CD14-positive monocyte (primary cell): Measurements from ENCODE around the gene ASAP3. TPM values are rescaled to one million over a fixed set of nuclear protein-coding genes. Genes with fewer than 3 reads are reported as not detected.
A peak's percentile ranks its signal among the peaks of the same experiment; 100 is the strongest.

Source experiments
- DNase-seq, 3 donors: peaks; one replicate each; pipeline ENCODE4 v3.0.0-alpha.2; 2011 to 2022
- H2AFZ ChIP-seq: 2 replicates; pipeline ENCODE4 v1.6.0; 2012; ENCODE audit warnings: mild to moderate bottlenecking, low read depth, low read length, inconsistent platforms; ENCODE audit not compliant: insufficient read depth, poor library complexity, severe bottlenecking
- H3K27ac ChIP-seq, 2 donors: 1 replicate in 1 of 2; 2 replicates in 1 of 2; pipeline ENCODE4 v1.5.1; 2012 to 2013; ENCODE audit warnings: low read length in 2 of 2, control low read depth in 1 of 2, inconsistent platforms in 1 of 2, low read depth in 1 of 2, mild to moderate bottlenecking in 1 of 2
- H3K27me3 ChIP-seq, 2 donors: one replicate each; pipeline versions ENCODE4 v1.6.0 to v1.6.1; 2011 to 2013; ENCODE audit warnings: low read length in 2 of 2; ENCODE audit not compliant: control insufficient read depth in 2 of 2, insufficient read depth in 2 of 2
- H3K36me3 ChIP-seq, 2 donors: replicated peaks in 1 of 2; 1 replicate in 1 of 2; 2 replicates in 1 of 2; pipeline versions ENCODE4 v1.5.1 to v1.6.1; 2012 to 2013; ENCODE audit warnings: low read length in 2 of 2, control low read depth in 1 of 2, inconsistent platforms in 1 of 2, mild to moderate bottlenecking in 1 of 2; ENCODE audit not compliant: insufficient read depth in 2 of 2, control insufficient read depth in 1 of 2
- H3K4me1 ChIP-seq, 2 donors: 1 replicate in 1 of 2; 2 replicates in 1 of 2; pipeline versions ENCODE4 v1.5.1 to v1.6.1; 2012 to 2013; ENCODE audit warnings: low read length in 2 of 2, control low read depth in 1 of 2, inconsistent platforms in 1 of 2, mild to moderate bottlenecking in 1 of 2, moderate library complexity in 1 of 2; ENCODE audit not compliant: insufficient read depth in 2 of 2, control insufficient read depth in 1 of 2
- H3K4me2 ChIP-seq: replicated peaks from 2 replicates; pipeline ENCODE3; 2012; ENCODE audit warnings: low read length, moderate library complexity, mild to moderate bottlenecking; ENCODE audit not compliant: poor library complexity, severe bottlenecking; ENCODE audit errors: extremely low read depth
- H3K4me3 ChIP-seq, 3 experiments: fragments of 200-600 bp in 1 of 3; sonication (generic) in 1 of 3; replicated peaks in 1 of 3; 1 replicate in 2 of 3; 2 replicates in 1 of 3; pipeline ENCODE4 v1.5.1; 2011 to 2013; ENCODE audit warnings: low read length in 3 of 3, mild to moderate bottlenecking in 3 of 3, control low read depth in 2 of 3, low read depth in 2 of 3, inconsistent platforms in 1 of 3, moderate library complexity in 1 of 3
- H3K79me2 ChIP-seq: 2 replicates; pipeline ENCODE4 v1.6.0; 2012; ENCODE audit warnings: mild to moderate bottlenecking, control low read depth, inconsistent platforms, low read length, moderate library complexity; ENCODE audit not compliant: insufficient read depth
- H3K9ac ChIP-seq: 2 replicates; pipeline ENCODE4 v1.6.0; 2017; ENCODE audit warnings: low read length, mild to moderate bottlenecking; ENCODE audit not compliant: insufficient read depth, poor library complexity, severe bottlenecking
- H3K9me3 ChIP-seq, 2 donors: replicated peaks in 1 of 2; 1 replicate in 1 of 2; 2 replicates in 1 of 2; pipeline versions ENCODE4 v1.5.1 to v1.6.1; 2012 to 2013; ENCODE audit warnings: low read length in 2 of 2, control low read depth in 1 of 2; ENCODE audit not compliant: control insufficient read depth in 1 of 2, insufficient read depth in 1 of 2
- H4K20me1 ChIP-seq: 2 replicates; pipeline ENCODE4 v1.6.0; 2012; ENCODE audit warnings: mild to moderate bottlenecking, low read length, control low read depth, moderate library complexity; ENCODE audit not compliant: insufficient read depth
- H3K27ac Mint-ChIP-seq, 7 donors: one replicate each; pipeline ENCODE4 v1.8.0; 2020; ENCODE audit warnings: mild to moderate bottlenecking in 7 of 7, mixed read lengths in 7 of 7, moderate library complexity in 6 of 7, inconsistent platforms in 2 of 7
- H3K27me3 Mint-ChIP-seq, 3 donors: one replicate each; pipeline ENCODE4 v1.8.0; 2021 to 2022; ENCODE audit warnings: low read depth in 3 of 3, mild to moderate bottlenecking in 3 of 3, mixed read lengths in 3 of 3, moderate library complexity in 3 of 3, inconsistent platforms in 1 of 3
- H3K36me3 Mint-ChIP-seq, 2 donors: one replicate each; pipeline ENCODE4 v1.8.0; 2020; ENCODE audit warnings: mixed read lengths in 2 of 2, inconsistent platforms in 1 of 2, mild to moderate bottlenecking in 1 of 2
- H3K4me1 Mint-ChIP-seq: one replicate; pipeline ENCODE4 v1.8.0; 2020; ENCODE audit warnings: mild to moderate bottlenecking, mixed read lengths
- H3K4me3 Mint-ChIP-seq, 2 donors: one replicate each; pipeline ENCODE4 v1.8.0; 2020; ENCODE audit warnings: mild to moderate bottlenecking in 2 of 2, mixed read lengths in 2 of 2, moderate library complexity in 1 of 2
- H3K9me3 Mint-ChIP-seq, 7 donors: one replicate each; pipeline ENCODE4 v1.8.0; 2020 to 2022; ENCODE audit warnings: mixed read lengths in 7 of 7, mild to moderate bottlenecking in 6 of 7, moderate library complexity in 6 of 7, inconsistent platforms in 2 of 7
- CTCF ChIP-seq: fragments of 200-600 bp; IDR thresholded peaks from one replicate; pipeline ENCODE4 v1.8.0; 2022; ENCODE audit warnings: antibody characterized with exemption, mild to moderate bottlenecking
- WGBS: methylation state at CpG from one replicate; pipeline ENCODE4 v1.1.5; 2013; ENCODE audit warnings: missing lambda C conversion rate; ENCODE audit not compliant: insufficient coverage; 5-methylcytosine and 5-hydroxymethylcytosine counted together
- intact Hi-C, 2 donors: fragments of 100-400 bp; cut with micrococcal nuclease; formaldehyde crosslinking; loops; one replicate each; pipeline versions ENCODE4 v1.15.0 to v1.15.1; 2023
- polyA plus RNA-seq, 3 donors: library from polyadenylated mRNA; depleted of rRNA in 1 of 3; unstranded in 2 of 3; stranded (reverse) in 1 of 3; fragments of 300-500 nt in 2 of 3; fragments of >200 nt in 1 of 3; fragmentation: Illumina TruSeq in 2 of 3; gene quantifications; 1 replicate in 2 of 3; 2 replicates in 1 of 3; pipeline ENCODE4 v1.2.3, GENCODE V29; 2012 to 2021

Gene ASAP3
- polyA plus RNA-seq, 3 donors, result 0.27 to 1.1 TPM; not detected in 1

DNA sequence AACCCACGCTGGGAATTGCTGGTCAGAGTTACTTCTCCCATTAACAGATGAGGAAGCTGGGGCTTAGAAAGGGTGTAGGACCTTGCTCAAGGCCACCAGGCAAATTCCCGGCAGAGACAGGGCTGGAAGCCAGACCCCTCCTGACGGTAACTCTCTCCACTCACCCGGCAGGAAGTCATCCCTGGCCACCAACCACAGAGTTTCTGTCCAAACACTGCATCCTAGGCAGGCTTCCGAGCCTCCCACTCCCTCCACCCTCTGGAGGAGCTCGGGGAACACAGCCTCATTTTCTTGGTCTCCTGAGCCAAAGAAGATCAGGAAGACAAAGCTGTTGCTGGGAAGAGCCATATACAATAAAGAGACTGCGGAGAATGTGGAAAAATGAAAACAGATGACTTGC is 89.3 kb downstream of the ASAP3 start:
- intact Hi-C loops, result no loop called here
- no peak for TF ChIP-seq CTCF
- no peak overlapping the region for H2AFZ ChIP-seq
- H3K9me3 ChIP-seq, result no peaks in the 10 kb centered on the region
- H3K79me2 ChIP-seq, result no peaks in the 10 kb centered on the region
- no peak overlapping the region for H3K4me3 ChIP-seq
- DNase-seq, result no peak
- H3K27ac ChIP-seq, result no peak overlapping the region
- H3K4me2 ChIP-seq, result no peak overlapping the region
- Mint-ChIP-seq H3K4me1 (peaks cover 3% of the 10 kb centered on the region), H3K36me3 (no peaks in the 10 kb centered on the region), H3K27me3 (peaks cover 0 to 9% (median 3%) of the 10 kb centered on the region in 3 donors), H3K4me3 (no peak overlapping the region), H3K9me3 (no peaks in the 10 kb centered on the region), H3K27ac (peak overlapping the region in 1 of 7 donors; percentile 12)
- no peaks in the 10 kb centered on the region for H4K20me1 ChIP-seq
- WGBS, result 37% methylated on average over 3 of the region's 7 CpGs
- no peaks in the 10 kb centered on the region for H3K27me3 ChIP-seq
- no peak overlapping the region for H3K9ac ChIP-seq
- no peaks in the 10 kb centered on the region for H3K36me3 ChIP-seq
- no peaks in the 10 kb centered on the region for H3K4me1 ChIP-seq

- no peak for DNase-seq
- no peaks in the 10 kb centered on the region for H4K20me1 ChIP-seq
- H3K36me3 ChIP-seq, result no peaks in the 10 kb centered on the region
- Mint-ChIP-seq H3K27me3 (peaks cover 0 to 9% (median 3%) of the 10 kb centered on the region in 3 donors), H3K4me3 (no peak overlapping the region), H3K36me3 (no peaks in the 10 kb centered on the region), H3K9me3 (no peaks in the 10 kb centered on the region), H3K27ac (peak overlapping the region in 2 of 7 donors; percentile 21 to 28), H3K4me1 (peaks cover 5% of the 10 kb centered on the region)
- WGBS, result 100% methylated on average over 3 of the region's 4 CpGs
- H3K79me2 ChIP-seq, result no peaks in the 10 kb centered on the region
- no peaks in the 10 kb centered on the region for H3K9me3 ChIP-seq
- H3K4me3 ChIP-seq, result no peak overlapping the region
- intact Hi-C loops, result no loop called here
- no peak overlapping the region for H3K4me2 ChIP-seq
- H3K4me1 ChIP-seq, result no peaks in the 10 kb centered on the region
- H2AFZ ChIP-seq, result no peak overlapping the region
- H3K27ac ChIP-seq, result no peak overlapping the region
- TF ChIP-seq CTCF, result no peak
- no peak overlapping the region for H3K9ac ChIP-seq
- no peaks in the 10 kb centered on the region for H3K27me3 ChIP-seq
Observed at GRCh38 chr1:23394181-23394580, 89.8 kb downstream of the ASAP3 start.
